Heart left ventricle (tissue), 13 donors: ENCODE measurements around the gene FAM3A.

Experiments used
- POLR2A ChIP-seq, 2 donors: fragments of 450-650 bp; IDR thresholded peaks; one replicate each; pipeline ENCODE4 v1.6.1; 2017; ENCODE audit warnings: antibody characterized with exemption in 2 of 2, mild to moderate bottlenecking in 2 of 2, moderate library complexity in 2 of 2
- TF ChIP-seq, protein P1 (sequence below), 12 donors: fragments of 200-600 bp; sonication (generic) in 4 of 12; IDR thresholded peaks; one replicate each; pipeline versions ENCODE4 v1.5.0 to v1.8.0; 2018 to 2022; ENCODE audit warnings: antibody characterized with exemption in 12 of 12, mild to moderate bottlenecking in 5 of 12
- donor health status: ischemic (EF 13 %, LVEDD 7.1; RV severe dilation, severe dysfunction).
- donor health status: DM: no; HTN: yes; CAD: no.
- donor health status: DM: no; HTN: no; CAD: no.
- donor health status: ischemic (EF 25% LVEDD 6.9; RV normal size, moderate dysfunction).
- donor health status: ischemic (EF 25% LVEDD 5.7; RV mildly dilated, moderate dysfunction).
- donor health status: ischemic (EF 35%, LVEDD 5.7; RV mildly dilated, moderate dysfunction).
- donor health status: nonischemic (EF 11% LVEDD 7.7; RV severe dilation, severe dysfunction).
- donor health status: DM: yes; HTN: yes; CAD: no.
- donor health status: PGD.
- donor health status: ischemic (EF 29% LVEDD 5.4; RV normal size, mild dysfunction).
- donor health status: nonischemic (EF 23%, LVEDD 6.1; RV moderate dilation, normal function).

DNA sequence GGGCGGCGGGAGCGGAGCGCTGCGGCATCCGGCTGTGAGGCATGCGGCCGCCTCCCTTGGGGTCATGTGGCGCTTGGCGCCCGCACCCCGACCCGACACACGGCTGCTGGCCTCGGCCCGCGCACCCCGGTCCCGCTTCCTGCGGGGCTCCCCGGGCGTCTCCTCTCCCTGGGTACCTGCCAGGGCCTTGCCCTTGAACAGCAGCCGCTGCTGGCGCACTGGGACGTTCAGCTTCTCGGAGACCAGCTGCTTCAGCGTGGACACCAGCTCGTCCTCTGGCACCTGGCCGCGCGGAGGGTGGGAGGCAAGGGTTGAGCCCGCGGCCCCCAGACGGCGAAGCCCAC lies 30.0 kb downstream of the FAM3A start:
- TF ChIP-seq, protein P1, sequence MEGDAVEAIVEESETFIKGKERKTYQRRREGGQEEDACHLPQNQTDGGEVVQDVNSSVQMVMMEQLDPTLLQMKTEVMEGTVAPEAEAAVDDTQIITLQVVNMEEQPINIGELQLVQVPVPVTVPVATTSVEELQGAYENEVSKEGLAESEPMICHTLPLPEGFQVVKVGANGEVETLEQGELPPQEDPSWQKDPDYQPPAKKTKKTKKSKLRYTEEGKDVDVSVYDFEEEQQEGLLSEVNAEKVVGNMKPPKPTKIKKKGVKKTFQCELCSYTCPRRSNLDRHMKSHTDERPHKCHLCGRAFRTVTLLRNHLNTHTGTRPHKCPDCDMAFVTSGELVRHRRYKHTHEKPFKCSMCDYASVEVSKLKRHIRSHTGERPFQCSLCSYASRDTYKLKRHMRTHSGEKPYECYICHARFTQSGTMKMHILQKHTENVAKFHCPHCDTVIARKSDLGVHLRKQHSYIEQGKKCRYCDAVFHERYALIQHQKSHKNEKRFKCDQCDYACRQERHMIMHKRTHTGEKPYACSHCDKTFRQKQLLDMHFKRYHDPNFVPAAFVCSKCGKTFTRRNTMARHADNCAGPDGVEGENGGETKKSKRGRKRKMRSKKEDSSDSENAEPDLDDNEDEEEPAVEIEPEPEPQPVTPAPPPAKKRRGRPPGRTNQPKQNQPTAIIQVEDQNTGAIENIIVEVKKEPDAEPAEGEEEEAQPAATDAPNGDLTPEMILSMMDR (IDR thresholded peaks at IDR 0.05), result no peak
- no peak for TF ChIP-seq POLR2A (IDR thresholded peaks at IDR 0.05)
